Activated CD8-positive, alpha-beta memory T cell treated with anti-CD3 and anti-CD28 coated beads for 24 hours (primary cell): ENCODE measurements around the gene MS4A7.

Source experiments
- DNase-seq: peaks from one replicate; pipeline ENCODE4 v3.0.0-alpha.2; 2020

The MS4A7 gene

GRCh38 chr11:60371386-60371785, 6.9 kb upstream of the MS4A7 start:
- DNase-seq = no peak

- no peak for DNase-seq
Observed at GRCh38 chr11:60371854-60372253, 6.5 kb upstream of the MS4A7 start.

DNA sequence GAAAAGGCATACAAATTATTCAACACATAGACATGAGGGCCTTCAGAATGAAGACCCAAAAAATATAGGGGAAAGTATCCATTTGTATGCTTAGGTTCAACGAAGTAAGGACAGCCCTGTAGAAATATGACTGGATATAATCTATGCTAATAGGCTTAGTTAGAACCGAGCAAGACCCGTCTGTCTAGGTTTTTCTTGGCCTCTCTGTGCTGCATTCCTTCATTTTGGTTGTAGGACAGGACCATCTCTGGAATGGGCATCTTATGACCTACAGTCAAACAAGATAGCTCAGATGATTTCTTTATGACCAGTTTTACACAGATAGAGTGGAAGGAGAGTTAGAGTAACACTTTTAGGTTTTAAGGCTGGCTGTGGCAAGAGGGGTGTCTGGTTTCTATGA, 5.6 kb upstream of the MS4A7 start:
- no peak for DNase-seq

DNA sequence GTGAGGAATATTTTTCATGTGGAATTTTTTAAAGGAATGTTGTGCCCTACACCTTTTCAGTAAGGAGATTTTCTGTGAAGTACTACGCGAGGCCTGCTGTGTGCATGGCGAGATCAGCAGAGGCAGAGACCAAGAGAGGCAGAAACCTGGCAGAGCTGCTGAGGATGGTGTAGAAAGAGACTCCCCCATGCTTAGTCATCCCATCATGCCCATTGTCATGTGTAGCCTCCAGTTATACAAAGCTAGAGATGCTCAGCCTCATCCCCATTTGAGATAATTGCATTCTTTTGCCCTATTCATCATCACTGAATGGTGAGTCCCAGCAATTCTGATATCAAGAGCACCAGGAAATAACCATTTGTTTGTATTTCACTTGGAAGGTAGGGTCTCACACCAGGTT, 3.0 kb upstream of the MS4A7 start:
- no peak for DNase-seq

DNA sequence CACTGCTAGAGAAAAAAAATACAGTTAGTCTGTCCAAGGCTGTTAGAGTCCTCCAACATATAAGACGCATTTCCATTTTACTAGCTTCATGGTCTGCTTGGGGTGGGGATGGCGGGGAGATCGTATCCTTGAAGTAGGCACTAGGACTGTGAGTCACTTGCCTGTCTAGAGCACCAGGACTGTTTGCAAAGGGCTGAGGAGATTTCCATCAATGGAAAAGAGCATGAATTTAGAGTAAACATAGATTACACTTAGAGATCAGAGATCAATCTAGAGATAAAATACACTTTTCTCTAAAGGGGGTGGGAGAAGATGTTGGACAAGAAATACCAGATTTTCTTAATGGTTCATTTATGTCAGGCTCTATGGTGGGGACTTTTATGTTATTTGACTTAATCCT, 1.7 kb upstream of the MS4A7 start:
- DNase-seq = no peak

DNA sequence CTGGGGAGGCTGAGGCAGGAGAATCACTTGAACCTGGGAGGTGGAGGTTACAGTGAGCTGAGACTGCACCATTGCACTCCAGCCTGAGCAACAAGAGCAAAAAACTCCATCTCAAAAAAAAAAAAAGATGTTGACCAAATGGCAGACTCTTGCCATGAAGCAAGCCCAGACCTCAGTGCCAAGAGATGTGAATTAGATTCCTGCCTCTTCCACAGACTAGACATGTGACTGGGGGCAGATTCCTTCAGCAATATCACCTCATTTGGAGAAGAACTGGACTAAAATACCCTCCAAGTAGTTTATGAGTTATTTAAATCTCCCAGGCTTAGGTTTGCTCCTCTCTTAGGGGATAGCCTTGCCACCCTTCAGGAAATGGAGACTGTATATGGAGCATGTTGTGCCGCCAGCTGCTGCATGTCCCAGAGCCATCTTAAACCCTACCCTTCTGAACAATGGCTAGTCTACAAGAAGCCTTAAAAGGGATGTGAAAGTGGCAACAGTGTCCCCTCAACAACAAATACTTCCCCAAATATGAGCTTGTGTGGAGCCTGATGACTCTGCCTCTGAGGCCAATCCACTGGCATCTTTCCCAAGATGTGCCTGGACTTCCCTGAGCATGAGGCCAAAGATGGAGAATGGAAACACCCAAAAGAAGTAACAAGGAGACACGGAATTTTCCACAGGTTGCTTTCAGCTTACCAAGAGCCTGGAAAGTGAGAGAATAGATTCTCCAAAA, 763 bp upstream of the MS4A7 start:
- DNase-seq = no peak

DNA sequence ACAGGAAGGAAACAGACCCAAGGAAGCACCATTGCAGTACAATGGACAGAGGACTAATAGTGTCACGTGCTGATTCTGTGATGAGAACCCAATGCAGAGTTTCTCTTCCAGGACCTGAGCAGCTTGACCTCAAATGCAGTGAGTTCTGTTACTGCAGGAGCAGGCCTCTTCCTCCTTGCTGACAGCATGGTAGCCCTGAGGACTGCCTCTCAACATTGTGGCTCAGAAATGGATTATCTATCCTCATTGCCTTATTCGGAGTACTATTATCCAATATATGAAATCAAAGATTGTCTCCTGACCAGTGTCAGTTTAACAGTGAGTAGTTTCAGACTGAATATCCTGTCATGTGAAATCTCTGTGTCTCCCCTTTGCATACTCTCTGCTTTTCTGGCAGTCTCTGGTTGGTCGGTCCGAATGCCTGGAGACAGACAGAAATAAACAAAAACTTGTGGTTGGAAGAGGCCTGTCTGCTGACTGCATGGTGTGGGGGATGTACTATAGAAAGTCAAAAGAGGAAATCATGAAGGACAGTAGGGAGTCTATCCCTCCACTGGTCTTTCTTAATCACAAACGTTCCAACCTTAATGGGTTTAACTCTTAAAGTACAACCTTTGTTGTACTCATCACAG, 11.1 kb downstream of the MS4A7 start:
- no peak for DNase-seq

DNA sequence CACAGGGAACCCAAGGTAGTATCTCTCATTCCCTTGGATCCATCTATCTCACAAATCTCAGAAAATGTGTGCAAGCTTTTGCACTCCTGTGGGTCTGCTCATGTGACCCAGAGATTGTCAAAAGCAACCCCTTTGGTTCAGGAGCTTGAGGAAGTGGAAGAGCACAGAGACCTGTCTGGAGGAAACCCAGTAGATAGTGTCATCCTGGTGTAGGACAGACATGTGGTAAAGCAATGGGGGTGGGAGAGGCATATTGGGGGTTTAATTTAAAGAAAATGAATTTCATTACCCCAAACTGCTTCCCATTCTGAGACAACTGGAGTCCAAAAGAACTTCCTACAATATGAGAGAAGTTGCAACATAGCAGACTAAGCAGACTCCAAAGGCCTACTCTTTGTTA, 12.1 kb downstream of the MS4A7 start:
- no peak for DNase-seq

GRCh38 chr11:60392361-60392760, 14.0 kb downstream of the MS4A7 start:
- no peak for DNase-seq

DNA sequence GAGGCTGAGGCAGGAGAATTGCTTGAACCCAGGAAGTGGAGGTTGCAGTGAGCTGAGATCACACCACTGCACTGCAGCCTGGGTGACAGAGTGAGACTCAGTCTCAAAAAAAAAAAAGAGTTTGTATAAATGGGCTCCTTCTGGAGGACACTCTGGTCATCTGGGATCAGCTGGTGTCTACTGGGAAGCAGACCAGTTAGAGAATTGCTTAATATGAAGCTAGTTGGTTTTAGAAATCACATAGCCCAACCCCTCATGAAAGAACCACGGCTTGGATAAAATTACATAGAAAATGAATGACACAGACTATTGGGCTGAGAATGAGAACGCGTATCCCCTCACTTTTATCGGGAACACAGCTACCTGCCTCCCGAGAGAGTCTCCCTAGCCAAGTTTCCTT, 14.7 kb downstream of the MS4A7 start:
- DNase-seq = no peak

DNA sequence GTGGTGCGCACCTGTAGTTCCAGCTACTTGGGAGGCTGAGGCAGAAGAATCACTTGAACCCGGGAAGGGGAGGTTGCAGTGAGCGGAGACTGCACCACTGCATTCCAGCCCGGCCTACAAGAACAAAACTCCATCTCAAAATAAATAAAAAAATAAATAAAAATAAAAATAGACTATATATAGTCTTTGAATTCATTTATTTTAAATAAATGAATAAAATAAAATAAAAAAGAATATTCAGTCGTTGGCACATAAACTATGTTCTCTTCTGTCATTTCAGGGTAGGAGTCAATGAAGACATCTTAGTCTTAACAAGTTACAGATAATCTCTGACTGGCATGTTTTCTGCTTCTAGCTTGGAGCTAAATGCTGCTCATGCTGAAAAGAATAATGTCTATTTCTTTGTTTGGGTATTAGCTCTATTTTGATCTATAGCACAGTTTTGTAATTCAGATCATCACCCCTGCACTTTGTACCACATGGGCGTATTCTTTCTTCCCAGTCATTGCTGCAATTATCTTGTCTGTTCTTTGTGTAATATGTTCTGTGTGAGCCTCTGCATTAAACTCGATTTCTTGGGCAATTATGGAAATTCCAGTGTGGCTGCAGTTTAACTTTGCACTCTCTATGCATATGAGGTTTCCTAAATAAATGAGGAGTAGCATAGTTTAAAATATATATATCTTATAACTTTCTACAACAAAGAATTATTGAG, 16.5 kb downstream of the MS4A7 start:
- DNase-seq = no peak

DNA sequence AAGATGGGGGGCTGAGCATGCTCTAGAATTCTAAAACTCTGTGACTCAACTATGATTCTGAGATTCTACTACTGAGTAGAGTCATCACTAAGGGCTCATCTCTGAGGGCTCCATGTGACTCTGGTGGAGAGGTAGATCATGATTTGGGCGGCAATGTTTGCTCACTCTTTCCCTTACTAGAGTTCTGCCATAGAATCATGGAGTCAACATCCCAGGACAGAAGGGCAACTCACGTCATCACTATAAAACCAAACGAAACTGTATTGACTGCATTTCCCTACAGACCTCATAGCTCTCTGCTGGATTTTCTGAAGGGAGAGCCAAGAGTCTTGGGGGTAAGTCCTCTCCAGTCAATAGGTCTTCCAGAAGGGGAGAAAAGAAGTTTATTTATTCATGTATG, 18.1 kb downstream of the MS4A7 start, which contains the start of gene MS4A14:
TSS of gene MS4A14 (plus strand) at position 78 of the 400 bp plus-strand sequence. CDS start at position 198, 120 bp downstream.
- no peak for DNase-seq

DNA sequence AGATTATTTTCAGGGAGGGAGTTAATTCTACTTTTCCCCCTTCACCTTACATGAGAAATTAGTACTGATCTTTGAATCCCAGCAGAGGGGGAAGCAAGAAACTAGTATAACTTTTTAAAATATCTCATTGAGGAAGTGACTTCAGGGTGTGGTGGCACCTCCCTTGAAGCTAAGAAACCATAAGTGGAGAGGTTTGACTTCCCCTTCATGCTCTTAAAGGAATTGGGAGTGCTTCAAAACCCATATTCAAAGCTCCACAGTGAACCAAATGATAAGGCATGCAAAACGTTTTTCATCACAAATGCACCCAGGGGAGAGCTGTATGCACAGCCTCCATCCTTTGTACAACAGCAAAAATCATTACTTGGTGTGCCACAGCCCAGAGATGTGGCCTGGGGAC, 18.5 kb downstream of the MS4A7 start:
- DNase-seq = no peak

DNA sequence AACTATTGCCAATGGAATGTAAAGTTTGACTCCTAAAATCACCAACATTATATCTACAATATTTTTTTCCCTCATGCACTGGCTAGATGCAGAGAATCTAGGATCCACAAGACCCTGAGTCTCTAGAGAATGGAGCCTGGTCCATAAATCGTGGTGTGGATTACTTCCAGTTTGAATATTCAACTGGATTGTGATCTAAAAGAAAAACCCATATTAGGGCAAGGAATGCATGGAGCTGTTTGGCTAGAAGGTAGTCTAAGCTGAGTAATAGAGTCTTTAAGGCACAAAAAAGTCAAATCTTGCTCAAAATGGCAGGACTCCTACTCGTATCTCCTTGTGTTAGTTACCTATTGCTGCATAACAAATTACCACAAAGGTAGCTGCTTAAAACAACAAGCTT, 41.7 kb downstream of the MS4A7 start:
- DNase-seq = no peak

DNA sequence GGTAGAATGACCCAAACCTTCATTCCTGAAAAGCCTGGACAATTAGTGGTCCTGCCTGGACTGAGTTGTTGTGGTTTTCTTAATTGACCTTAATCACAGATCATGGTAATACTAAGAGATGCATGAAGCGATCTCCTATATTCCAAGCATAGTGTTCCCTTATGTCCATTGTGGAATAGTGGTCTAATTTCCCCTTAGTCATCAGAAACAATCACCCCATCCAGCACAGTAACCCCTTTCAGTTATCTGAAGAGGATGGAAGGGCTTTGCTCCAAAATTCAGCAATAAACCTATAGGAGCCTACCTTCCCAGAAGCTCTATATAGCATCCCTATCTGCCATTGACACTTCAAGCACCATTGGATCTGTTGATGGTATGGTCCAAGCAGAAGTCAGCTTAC, 44.3 kb downstream of the MS4A7 start:
- no peak for DNase-seq

GRCh38 chr11:60428517-60428916, 50.2 kb downstream of the MS4A7 start:
- no peak for DNase-seq

- no peak for DNase-seq
Observed at GRCh38 chr11:60429272-60429671, 50.9 kb downstream of the MS4A7 start, which contains the start of gene MS4A5. TSS of gene MS4A5 (plus strand) at chr11:60429572. CDS start at chr11:60429675, 103 bp downstream.

- DNase-seq = no peak
Observed at GRCh38 chr11:60431251-60431650, 52.9 kb downstream of the MS4A7 start.

GRCh38 chr11:60433401-60433800, 55.1 kb downstream of the MS4A7 start:
- DNase-seq = no peak
